HG03095 (cell line): Measurements from ENCODE around the gene OR6V1.
"Not testable (repeated sequence)": the region's sequence is repeated elsewhere in the genome, so short reads cannot be mapped to it uniquely, and the experiment has no call there.

ENCODE experiments used
- ATAC-seq: cut with Tn5 transposase; IDR thresholded peaks from one replicate; pipeline ENCODE4 v1.9.1; 2021; ENCODE audit warnings: moderate library complexity; ENCODE audit not compliant: unreplicated experiment

The OR6V1 gene

GRCh38 chr7:143042790-143043271 is 9.3 kb upstream of the OR6V1 start:
- ATAC-seq = no peak

GRCh38 chr7:143043391-143043790 is 8.8 kb upstream of the OR6V1 start:
- no peak for ATAC-seq

- no peak for ATAC-seq
Measured at GRCh38 chr7:143046426-143046851, 5.7 kb upstream of the OR6V1 start.

- no peak for ATAC-seq
Measured at GRCh38 chr7:143047326-143047725, 4.8 kb upstream of the OR6V1 start.

- ATAC-seq = no peak
Measured at GRCh38 chr7:143048827-143049226, 3.3 kb upstream of the OR6V1 start.

GRCh38 chr7:143049362-143049761 is 2.8 kb upstream of the OR6V1 start:
- ATAC-seq = no peak

GRCh38 chr7:143050931-143051330 is 1.2 kb upstream of the OR6V1 start:
- ATAC-seq = no peak

GRCh38 chr7:143054621-143055020 is 2.5 kb downstream of the OR6V1 start:
- no peak for ATAC-seq

GRCh38 chr7:143055754-143056153 is 3.6 kb downstream of the OR6V1 start:
- no peak for ATAC-seq

- ATAC-seq = no peak
Measured at GRCh38 chr7:143063741-143064140, 11.6 kb downstream of the OR6V1 start.

- ATAC-seq = no peak
Measured at GRCh38 chr7:143068446-143068845, 16.3 kb downstream of the OR6V1 start.

GRCh38 chr7:143069912-143070500 is 17.9 kb downstream of the OR6V1 start:
- no peak for ATAC-seq

- no peak for ATAC-seq
Measured at GRCh38 chr7:143073556-143073955, 21.4 kb downstream of the OR6V1 start.

- no peak for ATAC-seq
Measured at GRCh38 chr7:143074141-143074540, 22.0 kb downstream of the OR6V1 start.

GRCh38 chr7:143085109-143085508 is 33.0 kb downstream of the OR6V1 start:
- no peak for ATAC-seq

- not testable (repeated sequence) for ATAC-seq
Measured at GRCh38 chr7:143085610-143086009, 33.5 kb downstream of the OR6V1 start.

GRCh38 chr7:143088549-143089231 is 36.5 kb downstream of the OR6V1 start:
- not testable (repeated sequence) for ATAC-seq

GRCh38 chr7:143096146-143096545 is 44.0 kb downstream of the OR6V1 start:
- no peak for ATAC-seq

GRCh38 chr7:143099579-143099978 is 47.4 kb downstream of the OR6V1 start:
- ATAC-seq = not testable (repeated sequence)
